ENCODE measurements around the gene UBE3C. TPM values are rescaled to one million over a fixed set of nuclear protein-coding genes. Genes with fewer than 3 reads are reported as not detected.
A peak's percentile ranks its signal among the peaks of the same experiment; 100 is the strongest.
"Not testable (repeated sequence)": the region's sequence is repeated elsewhere in the genome, so short reads cannot be mapped to it uniquely, and the experiment has no call there.

UBE3C gene
- 36.3 TPM for polyA plus RNA-seq (ENCODE audit: insufficient read length)

GRCh38 chr7:157138424-157139110, at the start of gene UBE3C:
TSS of gene UBE3C (plus strand) at chr7:157138926. CDS start at chr7:157139273, 347 bp downstream.
- peak; percentile 94 for DNase-seq

GRCh38 chr7:157089100-157089610, 49.6 kb upstream of the UBE3C start:
- no peak for DNase-seq

GRCh38 chr7:157090485-157091165, 48.1 kb upstream of the UBE3C start:
- DNase-seq, result no peak

GRCh38 chr7:157096286-157097055, 42.3 kb upstream of the UBE3C start:
- no peak for DNase-seq

- no peak for DNase-seq
These were observed 41.7 kb upstream of the UBE3C start for GRCh38 chr7:157097056-157097329.

GRCh38 chr7:157097569-157097968, 41.2 kb upstream of the UBE3C start:
- no peak for DNase-seq

- not testable (repeated sequence) for DNase-seq
These were observed 38.7 kb upstream of the UBE3C start for GRCh38 chr7:157100005-157100404.

GRCh38 chr7:157103641-157104040, 35.1 kb upstream of the UBE3C start:
- DNase-seq, result not testable (repeated sequence)

GRCh38 chr7:157111311-157111710, 27.4 kb upstream of the UBE3C start:
- DNase-seq, result no peak

- DNase-seq, result no peak
These were observed 26.0 kb upstream of the UBE3C start for GRCh38 chr7:157112706-157113105.

- no peak for DNase-seq
These were observed 25.1 kb upstream of the UBE3C start for GRCh38 chr7:157113607-157114006.

- no peak for DNase-seq
These were observed 22.0 kb upstream of the UBE3C start for GRCh38 chr7:157116762-157117161.

- no peak for DNase-seq
These were observed 20.9 kb upstream of the UBE3C start for GRCh38 chr7:157117796-157118195.

GRCh38 chr7:157120181-157120580, 18.5 kb upstream of the UBE3C start:
- DNase-seq, result no peak

- DNase-seq, result no peak
These were observed 17.5 kb upstream of the UBE3C start for GRCh38 chr7:157121184-157121715.

- no peak for DNase-seq
These were observed 15.8 kb upstream of the UBE3C start for GRCh38 chr7:157122800-157123495.

GRCh38 chr7:157124690-157125089, 14.0 kb upstream of the UBE3C start:
- DNase-seq, result no peak

GRCh38 chr7:157125376-157126223, 13.1 kb upstream of the UBE3C start:
- DNase-seq, result no peak

GRCh38 chr7:157126921-157127320, 11.8 kb upstream of the UBE3C start:
- no peak for DNase-seq

- DNase-seq, result no peak
These were observed 9.5 kb upstream of the UBE3C start for GRCh38 chr7:157129200-157129599.

GRCh38 chr7:157129907-157130460, 8.7 kb upstream of the UBE3C start:
- DNase-seq, result no peak

Data from hindlimb muscle (tissue), 1 donor.